ENCODE data around the gene SEC31A.

The SEC31A gene

GRCh38 chr4:82797405-82798111 lies 93.4 kb downstream of the SEC31A start (continued):
- TF ChIP-seq PRDM4 (tag by site-specific recombination; IDR thresholded peaks at IDR 0.05) (no peak), PRDM2 (tag by site-specific recombination; IDR thresholded peaks at IDR 0.05; ENCODE audit: borderline replicate concordance) (no peak), ZSCAN5A (tag by site-specific recombination; IDR thresholded peaks at IDR 0.05) (no peak), ZBTB10 (tag by site-specific recombination; IDR thresholded peaks at IDR 0.05) (0 out of 2 replicates have a peak, but pooled peaks have one; percentile 17), ZBTB20 (tag by site-specific recombination; IDR thresholded peaks at IDR 0.05) (peak; percentile 48; the same call in 1 of the 2 replicates), PATZ1 (tag by site-specific recombination; IDR thresholded peaks at IDR 0.05) (0 out of 2 replicates have a peak, but pooled peaks have one; percentile 28), ZNF274 (IDR thresholded peaks at IDR 0.05; ENCODE audit: low read length) (no peak), ZNF274 (tag by site-specific recombination; IDR thresholded peaks at IDR 0.05; ENCODE audit: borderline replicate concordance) (no peak), ZNF416 (tag by site-specific recombination; IDR thresholded peaks at IDR 0.05) (no peak), MEIS1 (CRISPR knock-in tag; IDR thresholded peaks at IDR 0.05; ENCODE audit: borderline replicate concordance) (no peak), ZXDB (tag by site-specific recombination; IDR thresholded peaks at IDR 0.05) (no peak), PRDM10 (tag by site-specific recombination; IDR thresholded peaks at IDR 0.05) (peak; percentile 74), ZBTB48 (tag by site-specific recombination; IDR thresholded peaks at IDR 0.05) (peak; percentile 39; the same call in 1 of the 2 replicates), ZNF10 (tag by site-specific recombination; IDR thresholded peaks at IDR 0.05) (no peak), BCL6B (tag by site-specific recombination; IDR thresholded peaks at IDR 0.05) (no peak), ZNF184 (tag by site-specific recombination; IDR thresholded peaks at IDR 0.05) (no peak), ZNF549 (tag by site-specific recombination; IDR thresholded peaks at IDR 0.05) (no peak), SETDB1 (IDR thresholded peaks at IDR 0.05; ENCODE audit: insufficient read length, low read length) (no peak)
